HG03103 (cell line): Measurements from ENCODE around the gene POLR2J3.
A peak's percentile ranks its signal among the peaks of the same experiment; 100 is the strongest.
"Not testable (repeated sequence)": the region's sequence is repeated elsewhere in the genome, so short reads cannot be mapped to it uniquely, and the experiment has no call there.

ENCODE experiments used
- ATAC-seq: cut with Tn5 transposase; IDR thresholded peaks from one replicate; pipeline ENCODE4 v1.9.1; 2021; ENCODE audit warnings: low read depth; ENCODE audit not compliant: unreplicated experiment

Gene POLR2J3

GRCh38 chr7:102589857-102590256 lies 17.5 kb upstream of the POLR2J3 start:
- not testable (repeated sequence) for ATAC-seq

- not testable (repeated sequence) for ATAC-seq
These were observed 11.1 kb upstream of the POLR2J3 start for GRCh38 chr7:102583495-102583894.

- ATAC-seq = not testable (repeated sequence)
These were observed 9.3 kb upstream of the POLR2J3 start for GRCh38 chr7:102581722-102582121.

GRCh38 chr7:102578486-102578885 lies 6.1 kb upstream of the POLR2J3 start:
- ATAC-seq = not testable (repeated sequence)

GRCh38 chr7:102577315-102578240 lies 5.2 kb upstream of the POLR2J3 start:
- ATAC-seq = not testable (repeated sequence)

- ATAC-seq = not testable (repeated sequence)
These were observed 4.0 kb upstream of the POLR2J3 start for GRCh38 chr7:102576363-102576762.

GRCh38 chr7:102574607-102575006 lies 2.2 kb upstream of the POLR2J3 start:
- ATAC-seq = not testable (repeated sequence)

- not testable (repeated sequence) for ATAC-seq
These were observed 3.8 kb downstream of the POLR2J3 start for GRCh38 chr7:102568620-102569019.

- ATAC-seq = not testable (repeated sequence)
These were observed 21.5 kb downstream of the POLR2J3 start, which contains the start of gene SPDYE2 for GRCh38 chr7:102550808-102551422. SPDYE2 (plus strand) TSS chr7:102551226; CDS start chr7:102553256, 2,030 bp downstream.

GRCh38 chr7:102546353-102546752 lies 26.0 kb downstream of the POLR2J3 start:
- peak; percentile 62 for ATAC-seq

GRCh38 chr7:102545288-102545687 lies 27.1 kb downstream of the POLR2J3 start:
- ATAC-seq = not testable (repeated sequence)

GRCh38 chr7:102544372-102544771 lies 28.0 kb downstream of the POLR2J3 start:
- not testable (repeated sequence) for ATAC-seq

- not testable (repeated sequence) for ATAC-seq
These were observed 28.8 kb downstream of the POLR2J3 start, which contains the start of gene UPK3BL2 for GRCh38 chr7:102543596-102543995. UPK3BL2 (minus strand) TSS chr7:102543696; CDS start chr7:102543636, 60 bp downstream.

GRCh38 chr7:102542771-102543170 lies 29.6 kb downstream of the POLR2J3 start:
- ATAC-seq = not testable (repeated sequence)

GRCh38 chr7:102542083-102542482 lies 30.3 kb downstream of the POLR2J3 start:
- not testable (repeated sequence) for ATAC-seq

GRCh38 chr7:102540604-102541003 lies 31.8 kb downstream of the POLR2J3 start:
- ATAC-seq = not testable (repeated sequence)

GRCh38 chr7:102535062-102535615 lies 37.2 kb downstream of the POLR2J3 start:
- ATAC-seq = not testable (repeated sequence)

- not testable (repeated sequence) for ATAC-seq
These were observed 40.3 kb downstream of the POLR2J3 start for GRCh38 chr7:102532127-102532526.

- ATAC-seq = not testable (repeated sequence)
These were observed 40.8 kb downstream of the POLR2J3 start for GRCh38 chr7:102531583-102531982.

GRCh38 chr7:102527822-102528793 lies 44.3 kb downstream of the POLR2J3 start:
- ATAC-seq = not testable (repeated sequence)
